HAP-1 (cell line): ENCODE results near the gene CBLC.

Source experiments
- DNase-seq, 2 experiments: peaks; one replicate each; pipeline ENCODE4 v3.0.0-alpha.2; 2016 to 2020; ENCODE audit warnings: low spot score in 2 of 2
- H3K27me3 ChIP-seq: fragments of 250-450 bp; sonication (Bioruptor Pico); 2 replicates; pipeline ENCODE4 v1.5.1; 2020; ENCODE audit warnings: low read depth, mild to moderate bottlenecking, moderate library complexity
- H3K36me3 ChIP-seq: fragments of 250-450 bp; sonication (Bioruptor Pico); replicated peaks from 2 replicates; pipeline ENCODE4 v1.5.1; 2020; ENCODE audit warnings: mild to moderate bottlenecking
- H3K4me1 ChIP-seq: fragments of 250-450 bp; sonication (Bioruptor Pico); 2 replicates; pipeline ENCODE4 v1.5.1; 2020; ENCODE audit warnings: mild to moderate bottlenecking
- H3K4me3 ChIP-seq: fragments of 250-450 bp; sonication (Bioruptor Pico); 2 replicates; pipeline ENCODE4 v1.5.1; 2020; ENCODE audit warnings: mild to moderate bottlenecking, moderate library complexity
- H3K9me3 ChIP-seq: fragments of 250-450 bp; sonication (Bioruptor Pico); 2 replicates; pipeline ENCODE4 v1.5.1; 2020; ENCODE audit warnings: mild to moderate bottlenecking, moderate library complexity
- in situ Hi-C: fragments of 300-500 bp; cut with MboI; formaldehyde crosslinking; loops from 3 replicates; pipeline ENCODE4 v1.14.3; 2020; ENCODE audit warnings: low sequenced_read_pairs, inconsistent platforms, mixed read lengths

Gene CBLC

DNA sequence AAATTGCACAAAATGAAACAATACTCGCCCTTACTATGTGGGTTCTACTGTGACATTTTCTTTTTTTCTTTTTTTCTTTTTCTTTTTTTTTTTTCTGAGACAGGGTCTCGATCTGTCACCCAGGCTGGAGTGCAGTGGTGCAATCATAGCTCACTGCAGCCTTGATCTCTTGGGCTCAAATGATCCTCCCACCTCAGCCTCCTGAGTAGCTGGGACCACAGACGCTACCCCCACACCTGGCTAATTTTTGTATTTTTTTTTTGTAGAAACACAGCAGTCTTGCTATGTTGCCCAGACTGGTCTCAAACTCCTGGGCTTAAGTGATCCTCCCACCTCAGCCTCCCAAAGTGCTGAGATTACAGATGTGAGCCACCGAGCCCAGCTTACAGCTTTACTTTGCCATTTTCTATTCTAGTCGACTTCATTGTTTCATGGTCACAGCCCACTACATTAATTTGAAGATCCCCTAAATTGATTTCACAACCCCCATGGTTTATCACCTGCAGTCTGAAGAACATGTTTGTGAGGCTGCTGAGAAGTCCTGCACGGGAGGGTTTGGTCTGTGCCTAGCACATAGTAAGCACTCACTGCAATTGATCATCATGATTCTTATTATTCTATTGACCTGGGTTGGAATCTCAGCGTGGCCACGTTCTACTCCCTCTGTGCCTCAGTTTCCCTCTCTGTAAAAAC lies 25.4 kb upstream of the CBLC start:
- Histone ChIP-seq H3K4me1 (peaks cover 21% of the 10 kb centered on the region), H3K4me3 (no peak overlapping the region), H3K36me3 (peaks cover 15% of the 10 kb centered on the region), H3K27me3 (no peaks in the 10 kb centered on the region), H3K9me3 (no peaks in the 10 kb centered on the region)
- in situ Hi-C loops: no loop called here
- no peak for DNase-seq

DNA sequence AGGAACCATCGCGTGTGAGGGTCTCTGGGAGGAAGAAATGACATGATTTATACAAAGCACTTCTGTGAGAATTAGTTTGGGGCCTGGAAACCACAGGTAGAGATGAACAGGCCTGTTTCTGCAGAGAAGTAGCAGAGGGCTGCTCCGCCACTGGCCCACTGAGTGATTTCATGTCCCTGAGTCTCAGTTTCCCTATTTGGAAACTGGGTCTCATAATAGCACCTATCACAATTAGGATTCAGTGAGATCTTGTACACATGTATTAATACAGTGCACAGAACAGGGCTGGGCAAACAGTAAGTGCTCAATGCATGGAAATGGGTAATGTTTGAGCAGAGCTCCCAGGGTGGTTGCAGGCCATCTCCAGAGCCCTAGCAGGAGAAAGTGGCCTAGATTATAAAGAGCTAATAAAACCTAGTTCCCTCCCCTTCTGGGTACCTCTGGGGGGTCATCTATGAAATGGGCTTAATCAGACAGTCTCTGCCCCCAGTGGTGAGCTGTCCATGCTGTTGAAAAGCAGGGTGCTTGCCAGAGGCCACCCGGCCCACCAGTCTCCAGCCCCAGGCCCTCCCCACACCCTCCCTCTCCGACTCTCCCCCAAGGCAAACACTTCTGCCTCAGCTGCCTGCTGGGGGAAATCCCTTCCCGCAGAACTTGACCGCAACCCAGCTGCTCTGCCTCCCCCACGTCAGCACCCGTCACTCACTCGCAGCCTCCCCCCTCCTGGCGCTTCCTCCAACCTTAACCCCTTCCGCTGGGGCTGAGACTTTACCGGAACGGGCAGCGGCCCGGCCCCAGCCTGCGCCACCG lies 24.7 kb upstream of the CBLC start:
- H3K4me1 ChIP-seq: peaks cover 21% of the 10 kb centered on the region

DNA sequence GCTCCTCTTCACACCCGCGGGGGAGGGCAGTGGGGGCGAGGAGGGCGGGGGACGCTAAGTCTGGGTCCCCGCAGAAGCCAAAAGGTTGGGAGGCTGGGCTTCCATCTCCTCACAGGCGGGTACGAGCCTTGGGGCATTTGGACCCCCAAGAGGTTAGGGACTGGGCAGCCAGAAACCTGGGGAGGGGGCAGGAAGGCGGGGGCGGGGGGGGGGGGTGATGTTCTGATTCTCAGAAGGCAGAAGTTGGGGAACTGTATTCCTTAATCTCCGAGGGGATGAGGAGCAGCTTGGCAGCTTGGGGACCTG lies 24.1 kb upstream of the CBLC start:
- Histone ChIP-seq H3K27me3 (no peaks in the 10 kb centered on the region), H3K4me1 (peaks cover 21% of the 10 kb centered on the region), H3K9me3 (no peaks in the 10 kb centered on the region), H3K4me3 (peak overlapping the region; percentile 29), H3K36me3 (peaks cover 15% of the 10 kb centered on the region)
- in situ Hi-C loops: no loop called here
- DNase-seq: no peak

More for the DNA sequence above, 24.7 kb upstream of the CBLC start:
- Histone ChIP-seq H3K27me3 (no peaks in the 10 kb centered on the region), H3K4me3 (peak overlapping the region; percentile 7; the same call in 1 of the 2 replicates), H3K9me3 (no peaks in the 10 kb centered on the region), H3K36me3 (peaks cover 15% of the 10 kb centered on the region)
- DNase-seq: peak; percentile 64 to 87
- in situ Hi-C loops: no loop called here

DNA sequence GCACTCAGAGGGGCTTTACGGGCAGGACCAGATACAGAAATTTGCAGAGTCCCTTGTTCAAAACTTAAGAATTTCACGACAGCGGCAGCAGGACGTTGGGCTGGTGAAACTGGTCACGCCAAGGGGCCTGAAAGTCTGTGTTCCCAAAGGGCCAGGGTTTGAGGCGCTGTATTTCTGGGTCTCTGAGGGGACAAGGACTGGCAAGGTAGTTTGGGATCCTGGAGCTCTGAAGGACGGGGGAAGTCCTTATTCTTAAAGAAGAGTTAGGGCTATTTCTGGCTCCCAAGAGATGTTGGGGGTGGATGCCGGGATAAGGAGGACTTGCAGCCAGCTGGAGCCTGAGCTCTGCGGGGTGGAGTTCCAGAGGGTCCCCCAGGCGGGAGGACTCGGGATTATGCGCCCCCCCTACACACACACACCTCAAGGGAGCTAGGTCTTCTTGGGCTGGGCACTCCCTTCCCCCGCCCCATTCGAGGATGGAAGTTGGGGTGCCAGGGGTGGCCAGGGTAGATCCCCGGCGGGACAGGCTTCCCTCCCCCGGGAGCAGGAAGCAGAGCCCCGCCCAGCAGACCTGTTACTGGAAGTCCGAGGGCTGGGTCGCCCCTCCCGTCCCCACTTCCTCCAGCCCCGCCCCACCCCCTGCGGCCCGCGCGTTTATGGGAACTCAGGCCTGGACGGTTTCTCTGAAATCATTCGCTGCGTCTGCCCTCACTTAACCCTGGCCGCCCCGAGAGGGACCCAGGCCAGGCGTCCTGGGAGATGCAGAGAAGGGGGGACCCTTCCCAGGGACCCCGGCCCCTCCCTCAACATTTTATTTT lies 23.5 kb upstream of the CBLC start:
- in situ Hi-C loops: no loop called here
- Histone ChIP-seq H3K36me3 (peaks cover 15% of the 10 kb centered on the region), H3K27me3 (no peaks in the 10 kb centered on the region), H3K4me3 (peak overlapping the region; percentile 29), H3K9me3 (no peaks in the 10 kb centered on the region), H3K4me1 (peaks cover 21% of the 10 kb centered on the region)
- DNase-seq: peak; percentile 68 to 91

DNA sequence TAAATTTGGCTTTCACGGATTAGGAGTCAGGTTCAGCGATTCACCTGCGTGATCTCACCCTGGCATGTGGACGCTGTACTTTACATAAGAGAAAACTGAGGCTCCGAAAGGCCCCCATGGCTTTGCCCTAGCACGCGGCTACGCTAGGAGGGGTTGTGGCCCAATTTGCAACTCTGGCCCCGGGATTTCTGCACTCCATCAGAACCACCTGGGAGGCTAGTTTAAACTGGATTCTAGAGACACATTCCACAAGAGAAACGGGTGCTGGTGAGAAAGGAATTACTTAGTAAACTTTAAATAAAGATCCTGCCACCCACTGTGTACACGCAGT lies 23.0 kb upstream of the CBLC start:
- no peaks in the 10 kb centered on the region for H3K27me3 ChIP-seq
- H3K4me1 ChIP-seq: peaks cover 18% of the 10 kb centered on the region
- DNase-seq: no peak
- peak overlapping the region; percentile 29 for H3K4me3 ChIP-seq
- H3K9me3 ChIP-seq: no peaks in the 10 kb centered on the region
- peaks cover 15% of the 10 kb centered on the region for H3K36me3 ChIP-seq
- in situ Hi-C loops: no loop called here

DNA sequence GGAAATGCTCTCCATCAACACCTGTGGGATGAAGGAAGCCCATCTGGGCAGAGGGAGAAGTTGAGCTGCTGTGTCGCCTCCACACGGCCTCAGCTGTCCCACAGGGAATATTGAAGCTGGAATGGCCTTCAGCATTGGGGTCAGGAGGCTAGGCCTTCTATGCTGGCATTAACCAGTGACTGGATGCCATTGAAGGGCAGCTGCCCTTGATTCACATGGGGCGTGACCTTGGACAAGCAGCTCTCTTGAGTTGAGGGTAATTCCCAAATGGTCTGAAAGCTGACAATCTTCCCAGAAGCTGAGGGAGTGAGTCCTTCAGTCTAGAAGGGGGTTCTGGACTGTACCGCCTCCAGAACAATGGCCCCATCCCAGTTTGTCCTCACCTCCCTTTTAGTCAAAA lies 22.5 kb upstream of the CBLC start:
- peaks cover 18% of the 10 kb centered on the region for H3K4me1 ChIP-seq
- no peak overlapping the region for H3K4me3 ChIP-seq
- no peaks in the 10 kb centered on the region for H3K27me3 ChIP-seq
- no peaks in the 10 kb centered on the region for H3K9me3 ChIP-seq
- no peak for DNase-seq
- in situ Hi-C loops: no loop called here
- H3K36me3 ChIP-seq: peaks cover 15% of the 10 kb centered on the region

DNA sequence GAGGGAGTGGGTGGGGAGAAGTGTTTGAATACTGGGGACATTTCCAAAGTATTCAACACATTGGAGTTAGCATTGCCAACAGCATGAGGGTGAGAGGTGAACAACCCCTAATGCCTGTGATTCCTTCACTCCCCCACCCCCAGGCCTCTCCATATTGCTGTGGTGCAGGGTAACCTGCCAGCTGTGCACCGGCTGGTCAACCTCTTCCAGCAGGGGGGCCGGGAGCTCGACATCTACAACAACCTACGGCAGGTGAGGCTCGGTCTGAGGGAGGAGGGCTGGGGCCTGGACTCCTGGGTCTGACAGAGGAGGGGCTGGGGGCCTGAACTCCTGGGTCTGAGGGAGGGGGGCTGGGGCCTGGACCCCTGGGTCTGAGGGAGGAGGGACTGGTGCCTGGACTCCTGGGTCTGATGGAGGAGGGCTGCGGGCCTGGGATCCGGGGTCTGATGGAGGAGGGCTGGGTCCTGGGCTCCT lies 21.6 kb upstream of the CBLC start:
- Histone ChIP-seq H3K4me1 (peaks cover 18% of the 10 kb centered on the region), H3K36me3 (peaks cover 14% of the 10 kb centered on the region)
- no peak for DNase-seq

DNA sequence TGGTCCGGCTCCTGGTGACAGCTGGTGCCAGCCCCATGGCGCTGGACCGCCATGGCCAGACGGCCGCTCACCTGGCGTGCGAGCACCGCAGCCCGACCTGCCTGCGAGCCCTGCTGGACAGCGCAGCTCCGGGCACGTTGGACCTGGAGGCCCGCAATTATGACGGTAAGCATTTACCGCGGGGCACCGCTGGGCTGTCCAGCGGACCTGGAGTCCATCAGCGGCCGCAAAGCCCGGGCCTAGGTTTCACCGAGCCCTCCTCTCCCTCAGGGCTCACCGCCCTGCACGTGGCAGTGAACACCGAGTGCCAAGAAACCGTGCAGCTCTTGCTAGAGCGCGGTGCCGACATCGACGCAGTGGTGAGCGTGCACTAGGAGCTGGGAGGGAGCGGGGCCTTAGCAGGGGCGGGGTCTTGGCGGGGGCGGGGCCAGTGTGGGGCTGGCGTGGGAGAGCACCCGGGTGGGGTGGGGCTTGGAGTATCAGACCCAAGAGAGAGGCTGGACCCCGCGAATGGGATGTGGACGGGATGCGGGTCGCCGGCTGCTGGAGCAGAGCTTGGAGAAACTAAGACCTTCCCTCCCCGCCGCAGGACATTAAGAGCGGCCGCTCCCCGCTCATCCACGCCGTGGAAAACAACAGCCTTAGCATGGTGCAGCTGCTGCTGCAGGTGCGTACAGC lies 20.5 kb upstream of the CBLC start:
- peaks cover 18% of the 10 kb centered on the region for H3K4me1 ChIP-seq
- no peaks in the 10 kb centered on the region for H3K9me3 ChIP-seq
- H3K4me3 ChIP-seq: no peak overlapping the region
- no peaks in the 10 kb centered on the region for H3K27me3 ChIP-seq
- H3K36me3 ChIP-seq: peaks cover 9% of the 10 kb centered on the region
- in situ Hi-C loops: no loop called here
- DNase-seq: no peak

More for the DNA sequence above, 21.6 kb upstream of the CBLC start:
- in situ Hi-C loops: no loop called here
- H3K4me3 ChIP-seq: no peak overlapping the region
- no peaks in the 10 kb centered on the region for H3K9me3 ChIP-seq
- no peaks in the 10 kb centered on the region for H3K27me3 ChIP-seq

DNA sequence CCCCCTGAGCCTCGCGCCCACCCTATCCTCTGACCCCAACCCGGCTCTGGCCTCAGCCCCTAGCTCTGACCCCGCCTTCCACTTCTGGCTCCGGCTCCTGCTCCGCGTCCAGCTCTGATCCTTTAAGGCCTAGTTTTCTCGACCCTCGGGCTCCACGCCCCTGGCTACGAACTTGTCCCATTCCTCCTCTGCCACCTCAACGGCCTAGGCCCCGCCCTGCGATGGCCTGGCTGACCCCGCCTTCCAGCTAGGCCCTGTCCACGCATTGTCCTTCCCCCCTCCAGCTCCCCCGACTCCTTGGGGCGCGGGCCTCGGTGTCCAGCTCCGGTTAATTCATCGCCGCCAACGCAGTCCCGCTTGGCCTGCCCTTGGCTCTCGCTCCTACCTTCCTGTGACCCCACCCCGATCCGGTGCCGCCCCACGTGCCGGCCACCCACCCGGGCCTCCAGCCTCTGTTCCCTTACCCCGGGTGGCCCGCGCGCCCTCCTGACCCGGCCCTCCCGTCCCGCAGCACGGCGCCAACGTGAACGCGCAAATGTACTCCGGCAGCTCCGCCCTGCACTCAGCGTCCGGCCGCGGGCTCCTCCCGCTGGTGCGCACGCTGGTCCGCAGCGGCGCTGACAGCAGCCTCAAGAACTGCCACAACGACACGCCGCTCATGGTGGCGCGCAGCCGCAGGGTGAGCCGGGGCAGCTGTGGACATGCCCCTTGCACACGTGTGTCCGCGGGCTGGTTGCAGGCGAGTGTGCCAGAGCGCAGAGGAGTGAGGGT lies 19.8 kb upstream of the CBLC start:
- H3K9me3 ChIP-seq: no peaks in the 10 kb centered on the region
- H3K36me3 ChIP-seq: peaks cover 3% of the 10 kb centered on the region; the same call in 1 of the 2 replicates
- no peaks in the 10 kb centered on the region for H3K27me3 ChIP-seq
- in situ Hi-C loops: no loop called here
- H3K4me3 ChIP-seq: no peak overlapping the region
- no peak for DNase-seq
- H3K4me1 ChIP-seq: peaks cover 17% of the 10 kb centered on the region

DNA sequence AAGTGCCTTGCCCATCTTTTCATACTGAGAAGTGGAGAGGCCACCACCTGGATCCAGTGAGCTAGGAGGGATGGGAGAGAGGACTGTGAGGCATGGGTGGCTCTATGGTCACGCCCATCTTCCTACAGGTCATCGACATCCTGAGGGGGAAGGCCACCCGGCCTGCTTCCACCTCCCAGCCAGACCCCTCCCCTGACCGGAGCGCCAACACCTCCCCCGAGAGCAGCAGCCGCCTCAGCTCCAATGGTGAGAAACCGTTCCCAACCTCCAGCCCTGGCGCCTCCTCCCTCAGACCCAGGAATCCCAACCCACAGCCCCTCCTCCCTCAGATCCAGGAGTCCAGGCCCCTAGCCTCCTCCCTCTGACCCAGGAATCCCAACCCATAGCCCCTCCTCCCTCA lies 19.1 kb upstream of the CBLC start:
- DNase-seq: no peak
- in situ Hi-C loops: no loop called here
- Histone ChIP-seq H3K27me3 (no peaks in the 10 kb centered on the region), H3K36me3 (peaks cover 2% of the 10 kb centered on the region; the same call in 1 of the 2 replicates), H3K4me3 (no peak overlapping the region), H3K9me3 (no peaks in the 10 kb centered on the region), H3K4me1 (peaks cover 14% of the 10 kb centered on the region)

DNA sequence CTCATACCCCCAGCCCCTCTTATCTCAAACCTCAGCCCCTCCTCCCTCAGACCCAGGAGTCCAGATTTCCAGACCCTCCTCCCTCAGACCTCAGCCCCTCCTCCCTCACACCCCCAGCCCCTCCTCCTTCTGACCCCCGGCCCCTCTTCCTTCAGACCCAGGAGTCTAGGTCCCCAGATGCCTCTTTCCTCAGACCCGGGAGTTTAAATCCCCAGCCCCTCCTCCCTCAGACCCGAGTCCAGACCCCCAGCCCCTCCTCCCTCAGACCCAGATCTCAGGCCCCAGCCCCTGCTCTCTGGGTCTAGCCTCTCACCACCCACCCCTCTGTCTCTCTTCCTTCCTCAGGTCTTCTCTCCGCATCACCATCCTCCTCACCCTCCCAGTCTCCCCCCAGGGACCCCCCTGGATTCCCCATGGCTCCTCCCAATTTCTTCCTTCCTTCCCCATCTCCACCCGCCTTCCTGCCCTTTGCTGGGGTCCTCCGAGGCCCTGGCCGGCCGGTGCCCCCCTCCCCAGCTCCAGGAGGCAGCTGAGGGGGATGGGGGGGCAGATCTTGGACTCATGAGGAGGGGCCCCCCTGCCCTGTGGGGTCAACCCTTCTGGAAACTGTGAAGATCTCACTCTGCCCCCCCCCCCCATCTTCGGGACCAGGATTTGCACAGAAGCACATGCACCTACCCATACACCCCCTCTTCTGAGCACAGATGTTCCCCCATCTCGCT lies 18.4 kb upstream of the CBLC start:
- peaks cover 9% of the 10 kb centered on the region for H3K4me1 ChIP-seq
- H3K36me3 ChIP-seq: peaks cover 2% of the 10 kb centered on the region; the same call in 1 of the 2 replicates
- in situ Hi-C loops: no loop called here
- no peaks in the 10 kb centered on the region for H3K9me3 ChIP-seq
- no peaks in the 10 kb centered on the region for H3K27me3 ChIP-seq
- no peak for DNase-seq
- no peak overlapping the region for H3K4me3 ChIP-seq

DNA sequence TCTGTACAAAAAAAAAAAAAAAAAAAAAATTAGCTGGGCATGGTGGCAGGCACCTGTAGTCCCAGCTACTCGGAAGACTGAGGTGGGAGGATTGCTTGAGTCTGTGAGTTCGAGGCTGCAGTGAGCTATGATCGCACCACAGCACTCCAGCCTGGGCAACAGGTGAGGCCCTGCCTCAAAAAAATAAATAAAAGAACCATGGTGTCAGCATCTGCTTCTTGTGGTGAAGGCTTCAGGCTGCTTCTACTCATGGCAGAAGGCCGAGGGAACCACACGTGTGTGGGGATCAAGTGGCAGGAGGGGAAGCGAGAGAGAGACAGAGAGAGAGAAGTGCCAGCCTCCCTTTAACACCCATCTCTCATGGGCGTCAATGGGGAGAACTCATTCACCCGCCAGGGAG lies 15.7 kb upstream of the CBLC start:
- DNase-seq: no peak
- H3K4me3 ChIP-seq: no peak overlapping the region
- H3K36me3 ChIP-seq: peaks cover under 1% of the 10 kb centered on the region; the same call in 1 of the 2 replicates
- in situ Hi-C loops: no loop called here
- H3K27me3 ChIP-seq: no peaks in the 10 kb centered on the region
- no peaks in the 10 kb centered on the region for H3K4me1 ChIP-seq
- no peaks in the 10 kb centered on the region for H3K9me3 ChIP-seq
